Lower lobe of right lung (tissue), 2 donors: ENCODE results near the gene PLXNA4. TPM values are rescaled to one million over a fixed set of nuclear protein-coding genes. Genes with fewer than 3 reads are reported as not detected.

Source experiments
- ATAC-seq, 2 donors: fragments of 200-7000 bp; cut with Tn5 transposase; one replicate each; pipeline ENCODE4 v1.9.1; 2020 to 2022; ENCODE audit warnings: mild to moderate bottlenecking in 2 of 2, moderate library complexity in 2 of 2
- DNase-seq: peaks from one replicate; pipeline ENCODE4 v3.0.0-alpha.2; 2020
- H3K27ac ChIP-seq: fragments of 200-600 bp; one replicate; pipeline ENCODE4 v1.8.0; 2022
- H3K27me3 ChIP-seq: fragments of 200-600 bp; one replicate; pipeline ENCODE4 v1.8.0; 2022; ENCODE audit warnings: low read depth
- H3K36me3 ChIP-seq: fragments of 200-600 bp; one replicate; pipeline ENCODE4 v1.8.0; 2022; ENCODE audit warnings: mild to moderate bottlenecking
- H3K4me1 ChIP-seq: fragments of 200-600 bp; one replicate; pipeline ENCODE4 v1.8.0; 2022
- H3K4me3 ChIP-seq: fragments of 200-600 bp; one replicate; pipeline ENCODE4 v1.8.0; 2022; ENCODE audit warnings: mild to moderate bottlenecking
- H3K9me3 ChIP-seq: fragments of 200-600 bp; one replicate; pipeline ENCODE4 v1.8.0; 2022
- CTCF ChIP-seq: fragments of 200-600 bp; IDR thresholded peaks from one replicate; pipeline ENCODE4 v1.8.0; 2022; ENCODE audit warnings: antibody characterized with exemption, mild to moderate bottlenecking
- intact Hi-C: fragments of 100-400 bp; cut with DNase I; formaldehyde crosslinking; loops from one replicate; pipeline ENCODE4 v1.11.0; 2022
- total RNA-seq: library from RNA; stranded (reverse); fragmentation: NEBNext Ultra II Directional; extraction: Animal tissue kit (Norgen Biotek cat#: 25700); gene quantifications from one replicate; pipeline ENCODE4 v1.2.1, GENCODE V29; 2021
- donor health status: DM: no; HTN: yes; CAD: no; lungs with severe emphysema.

PLXNA4 gene
- total RNA-seq, 1 donor from 2014 or later: 4.3 TPM

- ATAC-seq (peak in 1 of 2 donors; percentile 25), DNase-seq (no peak)
These were observed 138.5 kb downstream of the PLXNA4 start for GRCh38 chr7:132437730-132438129.

GRCh38 chr7:132436121-132436520 is 140.1 kb downstream of the PLXNA4 start:
- Histone ChIP-seq H3K4me1 (no peaks in the 10 kb centered on the region), H3K36me3 (no peaks in the 10 kb centered on the region), H3K27ac (no peak overlapping the region), H3K27me3 (no peaks in the 10 kb centered on the region), H3K9me3 (no peaks in the 10 kb centered on the region), H3K4me3 (no peak overlapping the region)
- no peak for TF ChIP-seq CTCF
- ATAC-seq (no peak), DNase-seq (no peak)
- intact Hi-C loops: no loop called here

More at GRCh38 chr7:132437730-132438129, 138.5 kb downstream of the PLXNA4 start:
- no peaks in the 10 kb centered on the region for H3K4me1 ChIP-seq
- no peaks in the 10 kb centered on the region for H3K27me3 ChIP-seq
- no peak for TF ChIP-seq CTCF
- no peaks in the 10 kb centered on the region for H3K9me3 ChIP-seq
- no peak overlapping the region for H3K27ac ChIP-seq
- intact Hi-C loops: no loop called here
- H3K36me3 ChIP-seq: no peaks in the 10 kb centered on the region
- no peak overlapping the region for H3K4me3 ChIP-seq

GRCh38 chr7:132435016-132435990 is 141.0 kb downstream of the PLXNA4 start:
- no peaks in the 10 kb centered on the region for H3K4me1 ChIP-seq
- no peak overlapping the region for H3K4me3 ChIP-seq
- no peaks in the 10 kb centered on the region for H3K36me3 ChIP-seq
- intact Hi-C loops: no loop called here
- no peaks in the 10 kb centered on the region for H3K9me3 ChIP-seq
- TF ChIP-seq CTCF: no peak
- H3K27me3 ChIP-seq: no peaks in the 10 kb centered on the region
- ATAC-seq (no peak), DNase-seq (no peak)
- H3K27ac ChIP-seq: no peak overlapping the region

GRCh38 chr7:132434041-132434440 is 142.2 kb downstream of the PLXNA4 start:
- H3K9me3 ChIP-seq: no peaks in the 10 kb centered on the region
- TF ChIP-seq CTCF: no peak
- no peak for ATAC-seq
- no peak for DNase-seq
- no peaks in the 10 kb centered on the region for H3K4me1 ChIP-seq
- H3K27me3 ChIP-seq: no peaks in the 10 kb centered on the region
- H3K4me3 ChIP-seq: no peak overlapping the region
- H3K36me3 ChIP-seq: no peaks in the 10 kb centered on the region
- H3K27ac ChIP-seq: no peak overlapping the region
- intact Hi-C loops: no loop called here

GRCh38 chr7:132433301-132433700 is 143.0 kb downstream of the PLXNA4 start:
- Histone ChIP-seq H3K4me1 (no peaks in the 10 kb centered on the region), H3K27me3 (no peaks in the 10 kb centered on the region), H3K27ac (no peak overlapping the region), H3K36me3 (no peaks in the 10 kb centered on the region), H3K9me3 (no peaks in the 10 kb centered on the region), H3K4me3 (no peak overlapping the region)
- DNase-seq: no peak
- no peak for ATAC-seq
- TF ChIP-seq CTCF: no peak
- intact Hi-C loops: no loop called here
